Breast epithelium (tissue), 3 donors: ENCODE results near the gene CD163L1.

Experiments used
- POLR2A ChIP-seq: fragments of 450-650 bp; IDR thresholded peaks from one replicate; pipeline ENCODE4 v1.6.1; 2016; ENCODE audit warnings: antibody characterized with exemption, mild to moderate bottlenecking, moderate library complexity
- POLR2AphosphoS5 ChIP-seq, 3 donors: sonication (generic); formaldehyde crosslinking; IDR thresholded peaks; one replicate each; pipeline ENCODE4 v1.6.1; 2017; ENCODE audit warnings: antibody characterized with exemption in 3 of 3

DNA sequence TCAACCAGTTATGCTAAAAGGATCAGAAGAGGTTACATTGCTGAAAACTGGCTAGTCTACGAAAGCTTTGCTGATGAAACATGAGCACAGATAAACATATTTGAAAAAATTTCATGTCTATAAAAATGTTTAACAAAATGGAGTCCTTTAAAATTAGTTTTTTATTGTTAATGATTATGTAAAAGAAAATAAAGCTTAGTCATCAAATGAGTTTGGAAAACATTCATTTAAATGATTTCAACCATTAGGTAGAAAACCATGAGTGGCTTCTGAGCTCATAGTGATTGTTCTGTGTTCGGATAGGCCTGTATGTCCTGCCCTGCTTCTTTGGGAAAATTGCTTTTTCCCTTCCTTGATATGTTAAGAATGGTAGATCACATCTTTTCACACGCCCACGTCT is 584 bp upstream of the CD163L1 start:
- TF ChIP-seq POLR2AphosphoS5 (IDR thresholded peaks at IDR 0.05) (no peak), POLR2A (no peak)
